Gastroesophageal sphincter (tissue), 4 donors: Measurements from ENCODE around the gene SEMA4G. TPM values are rescaled to one million over a fixed set of nuclear protein-coding genes. Genes with fewer than 3 reads are reported as not detected.

Experiments used
- ATAC-seq: fragments of 150-250 bp; one replicate; pipeline ENCODE4 v1.9.1; 2016; ENCODE audit warnings: mild to moderate bottlenecking, moderate library complexity
- H3K27ac ChIP-seq, 4 donors: fragments of 200-600 bp; sonication (generic) in 3 of 4; 1 replicate in 3 of 4; 2 replicates in 1 of 4; pipeline ENCODE4 v1.5.1; 2016 to 2019
- H3K27me3 ChIP-seq: fragments of 200-600 bp; sonication (generic); one replicate; pipeline ENCODE4 v1.5.1; 2019
- H3K36me3 ChIP-seq, 2 donors: fragments of 200-600 bp; sonication (generic); one replicate each; pipeline ENCODE4 v1.5.1; 2019; ENCODE audit warnings: control low read depth in 1 of 2
- H3K4me1 ChIP-seq, 3 donors: fragments of 200-600 bp; sonication (generic); 1 replicate in 2 of 3; 2 replicates in 1 of 3; pipeline ENCODE4 v1.5.1; 2016 to 2019; ENCODE audit warnings: control low read depth in 2 of 3
- H3K4me3 ChIP-seq, 2 donors: fragments of 200-600 bp; sonication (generic); one replicate each; pipeline ENCODE4 v1.5.1; 2019; ENCODE audit warnings: mild to moderate bottlenecking in 1 of 2, moderate library complexity in 1 of 2
- H3K9me3 ChIP-seq, 3 donors: fragments of 200-600 bp; sonication (generic); one replicate each; pipeline ENCODE4 v1.5.1; 2017 to 2019; ENCODE audit warnings: control low read depth in 2 of 3
- CTCF ChIP-seq, 4 experiments: fragments of 200-600 bp in 2 of 4; fragments of 450-650 bp in 2 of 4; sonication (generic) in 1 of 4; IDR thresholded peaks; one replicate each; pipeline ENCODE4 v1.5.1; 2017 to 2019; ENCODE audit warnings: antibody characterized with exemption in 4 of 4, mild to moderate bottlenecking in 2 of 4, moderate library complexity in 2 of 4
- EP300 ChIP-seq: sonication (generic); formaldehyde crosslinking; IDR thresholded peaks from one replicate; pipeline ENCODE4 v1.6.1; 2017; ENCODE audit warnings: antibody characterized with exemption, mild to moderate bottlenecking
- POLR2A ChIP-seq, 2 donors: fragments of 450-650 bp; IDR thresholded peaks; one replicate each; pipeline ENCODE4 v1.6.1; 2017; ENCODE audit warnings: antibody characterized with exemption in 2 of 2, mild to moderate bottlenecking in 2 of 2, moderate library complexity in 1 of 2
- POLR2AphosphoS5 ChIP-seq: sonication (generic); formaldehyde crosslinking; IDR thresholded peaks from one replicate; pipeline ENCODE4 v1.6.1; 2017; ENCODE audit warnings: antibody characterized with exemption
- WGBS, 2 donors: methylation state at CpG; one replicate each; pipeline ENCODE4 v1.1.5; 2018; ENCODE audit warnings: low coverage in 1 of 2; 5-methylcytosine and 5-hydroxymethylcytosine counted together
- total RNA-seq, 4 donors: library from RNA; depleted of rRNA; stranded (reverse); fragments of >200 nt; gene quantifications; one replicate each; pipeline ENCODE4 v1.1.0, GENCODE V29; 2016

The SEMA4G gene
- total RNA-seq, 4 donors from 2014 or later, result 1.9 to 2.7 (median 2.1) TPM

- no CpG with 5 or more reads among the region's 2 CpGs for WGBS, 2 donors
- peaks cover 0 to 83% of the 10 kb centered on the region in 2 donors for H3K36me3 ChIP-seq
- ATAC-seq, result no peak
Observed at GRCh38 chr10:100980311-100980710, 11.0 kb downstream of the SEMA4G start.

GRCh38 chr10:100980711-100981110 is 11.4 kb downstream of the SEMA4G start:
- H3K27ac ChIP-seq, result no peak overlapping the region
- ATAC-seq, result no peak

More at GRCh38 chr10:100980311-100980710, 11.0 kb downstream of the SEMA4G start:
- H3K27ac ChIP-seq, result no peak overlapping the region
- no peak for TF ChIP-seq POLR2A (IDR thresholded peaks at IDR 0.05)
- no peak for TF ChIP-seq EP300
- TF ChIP-seq CTCF (IDR thresholded peaks at IDR 0.05), result no peak
- H3K27me3 ChIP-seq, result no peaks in the 10 kb centered on the region
- no peaks in the 10 kb centered on the region for H3K9me3 ChIP-seq
- no peak overlapping the region for H3K4me3 ChIP-seq
- H3K4me1 ChIP-seq, result peaks cover 0 to 1% (median 0%) of the 10 kb centered on the region in 3 donors

DNA sequence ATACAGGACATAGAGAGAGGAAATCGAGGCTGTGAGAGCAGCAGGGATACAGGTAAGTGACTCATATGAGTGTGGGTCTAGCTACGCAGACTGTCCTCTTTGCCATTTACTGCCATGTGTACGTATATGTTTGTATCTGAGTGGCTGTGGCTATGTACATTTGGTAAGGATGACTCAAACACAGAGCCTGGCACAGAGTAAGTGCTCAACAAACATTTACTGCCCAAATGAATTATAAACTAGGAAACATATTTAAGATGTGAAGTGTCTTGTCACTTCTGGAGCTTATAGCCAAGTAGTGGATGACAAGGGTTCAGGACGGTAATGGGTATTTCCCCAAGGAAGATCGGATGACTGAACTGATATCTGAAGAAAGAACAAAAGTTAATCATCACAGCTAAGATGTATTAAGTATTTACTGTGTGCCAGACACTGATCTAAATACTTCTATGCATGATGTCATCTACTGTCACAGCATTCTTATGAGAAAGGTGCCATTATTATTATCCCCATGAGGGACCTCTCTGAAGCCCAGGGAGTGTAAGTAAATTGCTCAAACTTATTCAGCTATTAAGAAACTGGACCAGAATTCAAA is 12.0 kb downstream of the SEMA4G start:
- peaks cover 0 to 89% of the 10 kb centered on the region in 2 donors for H3K36me3 ChIP-seq
- WGBS, 2 donors, result 78 to 81% methylated on average over 4 of the region's 5 CpGs

More at GRCh38 chr10:100980711-100981110, 11.4 kb downstream of the SEMA4G start:
- no peaks in the 10 kb centered on the region for H3K9me3 ChIP-seq
- no peak for TF ChIP-seq POLR2A (IDR thresholded peaks at IDR 0.05)
- H3K27me3 ChIP-seq, result no peaks in the 10 kb centered on the region
- no peak overlapping the region for H3K4me3 ChIP-seq
- 90 to 100% methylated on average over 1 to 2 of the region's 7 CpGs for WGBS, 2 donors
- peaks cover 0 to 5% (median 0%) of the 10 kb centered on the region in 3 donors for H3K4me1 ChIP-seq
- peaks cover 0 to 87% of the 10 kb centered on the region in 2 donors for H3K36me3 ChIP-seq

GRCh38 chr10:100982916-100983830 is 13.9 kb downstream of the SEMA4G start:
- Histone ChIP-seq H3K4me3 (no peak overlapping the region), H3K27ac (no peak overlapping the region), H3K36me3 (peaks cover 0 to 74% of the 10 kb centered on the region in 2 donors), H3K4me1 (peaks cover 0 to 26% (median 14%) of the 10 kb centered on the region in 3 donors), H3K9me3 (no peaks in the 10 kb centered on the region), H3K27me3 (no peaks in the 10 kb centered on the region)
- no peak for ATAC-seq
- TF ChIP-seq POLR2A (IDR thresholded peaks at IDR 0.05) (no peak), POLR2AphosphoS5 (no peak), EP300 (no peak), CTCF (IDR thresholded peaks at IDR 0.05) (no peak)
- WGBS, 2 donors, result 78% methylated on average over 5 of the region's 24 CpGs; no CpG with 5 or more reads in 1 of the 2 donors

More for the DNA sequence above, 12.0 kb downstream of the SEMA4G start:
- Histone ChIP-seq H3K9me3 (no peaks in the 10 kb centered on the region), H3K27ac (no peak overlapping the region), H3K27me3 (no peaks in the 10 kb centered on the region), H3K4me3 (no peak overlapping the region), H3K4me1 (peaks cover 0 to 11% (median 2%) of the 10 kb centered on the region in 3 donors)
- ATAC-seq, result no peak
- no peak for TF ChIP-seq CTCF (IDR thresholded peaks at IDR 0.05)
- no peak for TF ChIP-seq POLR2A (IDR thresholded peaks at IDR 0.05)
- no peak for TF ChIP-seq EP300
- no peak for TF ChIP-seq POLR2AphosphoS5

DNA sequence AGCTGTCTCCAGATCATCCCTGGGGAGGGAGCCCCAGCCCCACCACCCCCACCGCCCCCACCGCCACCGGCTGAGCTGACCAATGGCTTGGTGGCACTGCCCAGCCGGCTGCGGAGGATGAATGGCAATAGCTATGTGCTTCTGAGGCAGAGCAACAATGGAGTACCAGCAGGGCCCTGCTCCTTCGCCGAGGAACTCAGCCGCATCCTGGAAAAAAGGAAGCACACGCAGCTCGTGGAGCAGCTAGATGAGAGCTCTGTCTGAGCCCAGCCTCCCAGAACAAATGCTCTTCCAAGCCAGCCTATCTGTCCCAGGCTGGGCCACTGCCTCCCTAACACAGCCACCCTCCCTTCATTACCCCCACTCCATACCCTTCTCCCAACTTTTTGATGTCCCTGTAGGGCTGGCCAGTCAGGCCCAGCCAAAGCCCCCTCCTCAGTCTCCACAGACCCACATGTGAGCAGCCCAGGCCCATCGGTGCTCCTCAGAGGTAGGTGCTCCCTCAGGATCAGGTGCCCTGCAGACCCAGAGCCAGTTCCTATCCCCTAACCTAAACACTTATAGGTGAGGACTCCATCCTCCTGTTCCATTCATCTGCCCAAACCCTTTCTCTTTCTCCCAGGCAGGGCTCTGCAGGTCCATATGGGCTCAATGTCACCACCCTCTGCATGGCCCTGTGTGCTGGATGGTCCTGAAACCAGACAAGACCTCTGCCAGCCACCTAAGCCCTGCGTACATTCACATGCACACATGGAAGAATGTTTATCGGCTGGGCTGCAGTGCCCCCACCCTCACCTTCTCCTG is 14.8 kb downstream of the SEMA4G start:
- Histone ChIP-seq H3K36me3 (peaks cover 0 to 67% of the 10 kb centered on the region in 2 donors), H3K9me3 (no peaks in the 10 kb centered on the region), H3K4me3 (no peak overlapping the region), H3K4me1 (peaks cover 0 to 35% (median 19%) of the 10 kb centered on the region in 3 donors), H3K27me3 (no peaks in the 10 kb centered on the region), H3K27ac (no peak overlapping the region)
- no peak for ATAC-seq
- 63 to 88% methylated on average over 2 to 6 of the region's 13 CpGs for WGBS, 2 donors
- no peak for TF ChIP-seq POLR2A (IDR thresholded peaks at IDR 0.05)
